GM18873 (cell line): Measurements from ENCODE around the gene P4HB.

Experiments used
- ATAC-seq: cut with Tn5 transposase; IDR thresholded peaks from one replicate; pipeline ENCODE4 v1.9.1; 2021; ENCODE audit warnings: mild to moderate bottlenecking, moderate library complexity, moderate number of reproducible peaks; ENCODE audit not compliant: unreplicated experiment, low FRiP score

P4HB gene

DNA sequence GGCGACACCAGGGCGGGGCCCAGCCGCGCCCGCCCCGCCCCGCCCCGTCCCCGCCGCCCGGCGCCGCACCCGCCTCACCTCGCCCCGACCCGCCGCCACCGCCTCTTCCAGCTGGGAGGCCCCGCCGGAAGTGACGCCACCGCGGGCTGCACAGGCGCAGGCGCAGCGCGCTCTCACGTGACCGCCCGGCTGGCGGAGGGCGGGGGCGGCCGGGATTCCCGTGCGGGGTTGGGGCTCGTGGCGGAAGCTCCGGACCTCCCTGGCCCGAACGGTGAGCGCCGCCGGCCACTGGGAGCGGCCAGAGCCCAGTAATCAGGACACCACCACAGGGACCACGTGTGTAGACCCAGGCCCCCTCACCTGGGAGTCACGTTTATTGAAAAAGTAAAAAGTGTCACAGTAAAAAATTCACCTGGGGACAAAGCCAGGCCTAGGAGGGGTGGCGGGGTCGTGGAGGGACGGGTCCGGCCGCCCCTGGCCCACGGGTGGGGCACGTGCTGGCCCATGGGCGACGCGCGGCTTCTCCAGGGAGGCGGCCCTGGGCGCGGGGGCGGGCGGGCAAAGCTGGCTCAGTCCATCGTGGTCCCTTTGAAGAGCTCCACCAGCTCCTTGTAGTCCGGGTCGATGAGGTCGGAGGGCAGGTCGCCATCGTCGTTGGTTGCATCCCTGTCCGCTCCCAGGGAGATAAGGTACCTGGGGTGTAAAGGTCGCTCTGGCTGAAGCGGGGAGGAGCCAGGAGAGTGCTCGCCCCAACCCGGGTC lies 27.0 kb downstream of the P4HB start, which contains the start of gene MCRIP1:
MCRIP1 (minus strand) TSS at position 132 of the 761 bp plus-strand sequence. CDS start 8,785 bp downstream, outside the sequence.
- ATAC-seq, result peak; percentile 41

DNA sequence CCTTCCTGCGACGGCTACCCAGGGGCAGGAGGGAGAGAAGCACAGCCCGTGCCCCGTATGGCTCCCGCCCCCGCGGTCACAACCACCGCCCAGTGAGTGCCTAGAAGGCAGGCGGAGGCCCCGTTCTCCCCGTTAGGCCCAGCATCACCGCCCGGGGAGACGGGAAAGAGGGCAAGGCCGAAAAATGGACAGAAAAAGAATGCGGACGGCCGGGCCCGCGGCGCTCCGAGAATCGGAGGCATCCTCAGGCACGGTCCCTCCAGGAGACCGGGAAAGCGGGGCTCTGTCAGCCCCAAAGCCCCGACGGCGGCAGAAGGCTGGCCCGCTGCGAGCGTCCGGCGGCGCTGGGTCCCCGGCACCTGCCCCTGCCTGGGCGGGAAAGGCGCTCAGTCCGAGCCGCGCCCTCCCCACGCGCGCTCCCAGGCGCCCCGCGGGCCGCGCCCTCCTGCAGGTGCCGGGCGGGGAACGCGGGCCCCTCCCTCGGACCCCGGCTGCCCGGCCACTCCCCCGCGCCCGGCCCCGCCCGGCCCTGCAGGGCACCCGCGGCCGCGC lies 27.7 kb downstream of the P4HB start:
- ATAC-seq, result peak; percentile 29

DNA sequence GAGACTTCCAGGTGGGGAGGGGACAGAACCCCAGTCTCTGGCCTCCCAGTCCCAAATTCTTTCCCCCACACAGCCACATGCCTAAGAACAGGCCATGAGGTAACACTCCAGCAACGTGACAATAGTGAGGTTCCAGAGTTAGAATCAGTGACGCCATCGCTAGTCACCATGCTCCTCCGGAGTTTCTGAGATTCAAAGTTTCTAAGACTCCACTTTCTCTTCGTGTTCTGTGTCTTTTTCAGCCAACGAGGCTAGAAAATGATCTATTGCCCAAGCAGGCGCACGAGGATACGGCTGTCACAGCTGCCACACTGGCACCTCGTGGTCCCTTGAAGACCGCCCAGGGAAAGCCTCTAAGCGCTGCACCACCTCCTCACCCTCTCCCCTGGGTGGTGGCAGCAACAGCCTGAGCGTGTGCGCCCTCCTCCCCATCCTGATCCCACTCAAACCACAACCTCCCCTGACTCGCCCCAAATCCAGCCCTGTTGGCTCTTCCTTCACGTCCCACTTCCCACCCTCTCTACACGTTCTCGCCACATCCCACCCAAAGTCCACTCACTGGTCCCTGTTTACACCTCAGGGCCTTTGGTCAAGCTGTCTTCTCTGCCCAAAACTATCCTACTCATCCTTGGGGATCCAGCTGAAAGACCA lies 28.3 kb downstream of the P4HB start:
- ATAC-seq, result no peak

DNA sequence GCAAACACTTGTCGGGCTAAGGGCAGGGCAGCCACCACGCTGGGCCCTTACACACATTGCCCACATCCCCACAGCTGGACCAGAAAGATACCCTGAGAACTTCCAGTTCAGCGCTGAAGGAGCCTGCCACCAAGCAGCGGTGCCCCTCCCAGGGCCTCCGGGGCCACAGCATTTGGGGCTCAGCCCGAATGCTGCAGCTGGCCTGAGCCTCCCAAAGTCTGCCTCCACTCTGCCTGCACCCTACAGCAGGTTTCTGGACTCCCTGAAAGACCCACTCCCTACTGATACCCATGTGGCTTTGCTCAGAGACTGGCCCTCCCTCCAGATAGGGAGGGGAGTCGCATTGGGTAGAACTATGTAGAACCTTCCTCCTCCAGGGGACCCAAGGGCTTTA lies 28.8 kb downstream of the P4HB start:
- ATAC-seq, result no peak

DNA sequence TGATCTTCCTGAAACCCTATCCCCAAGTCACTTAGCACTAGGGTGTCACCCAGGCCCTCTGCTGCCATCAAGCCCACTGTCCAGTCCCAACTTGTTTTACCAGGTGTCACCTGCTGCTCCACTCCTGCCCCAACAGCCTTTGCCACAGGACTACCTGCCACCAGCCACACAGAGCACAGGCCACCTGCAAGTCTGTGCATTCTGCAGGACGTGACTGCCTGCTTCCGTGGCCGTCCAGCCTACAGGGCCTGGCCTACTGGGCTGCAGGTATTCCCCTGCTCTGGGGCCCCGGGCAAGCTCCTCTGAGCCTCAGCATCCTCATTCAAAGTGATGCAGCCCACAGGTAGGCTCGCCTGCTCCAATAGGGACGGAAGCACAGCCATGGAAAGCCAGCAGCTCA lies 30.5 kb downstream of the P4HB start:
- no peak for ATAC-seq

DNA sequence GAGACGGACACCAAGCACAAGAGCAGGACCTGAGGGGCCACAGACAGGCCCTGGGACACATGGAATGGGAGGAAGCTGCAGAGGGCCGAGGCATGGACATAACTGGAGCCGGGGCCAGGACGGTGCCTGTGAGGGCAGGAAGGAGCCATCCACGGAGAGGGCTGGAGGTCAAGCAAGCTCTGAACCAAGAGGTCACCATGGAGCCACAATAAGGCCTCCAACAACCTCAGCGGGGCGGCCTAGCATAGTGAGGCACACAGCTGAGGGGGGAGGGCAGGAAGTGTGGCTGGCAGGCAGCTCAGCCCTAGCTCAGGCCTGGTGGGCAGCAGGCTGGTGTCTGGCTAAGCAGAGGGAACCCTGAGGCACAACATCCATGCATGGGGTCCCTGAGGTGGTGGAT lies 31.7 kb downstream of the P4HB start:
- no peak for ATAC-seq

DNA sequence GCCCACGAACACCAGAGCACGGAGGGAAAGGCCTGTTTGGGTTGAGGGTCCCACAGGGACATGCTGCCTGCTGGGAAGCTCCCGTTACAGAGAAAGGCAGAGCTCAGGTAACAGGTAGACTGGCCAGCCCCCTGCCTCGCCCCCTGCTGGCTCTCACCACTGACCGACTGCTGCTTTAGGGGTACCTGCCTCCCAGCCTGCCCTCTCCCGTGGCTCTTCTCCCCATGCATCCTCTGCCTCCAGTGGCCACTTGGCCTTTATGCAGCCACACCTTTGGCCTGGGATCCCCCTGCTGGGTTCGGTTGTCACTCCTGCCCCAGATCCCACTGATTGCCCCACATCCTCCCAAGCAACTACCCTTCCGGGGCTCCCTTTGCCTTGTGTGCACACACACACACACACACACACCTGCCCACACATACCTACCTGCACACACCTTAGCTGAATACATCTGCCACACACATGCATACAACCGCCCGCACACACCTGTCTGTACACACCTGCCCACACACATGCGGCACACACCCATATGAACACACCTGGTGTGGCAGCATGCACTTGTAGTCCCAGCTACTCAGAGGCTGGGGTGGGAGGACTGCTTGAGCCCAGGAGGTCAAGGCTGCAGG lies 34.4 kb downstream of the P4HB start:
- no peak for ATAC-seq

DNA sequence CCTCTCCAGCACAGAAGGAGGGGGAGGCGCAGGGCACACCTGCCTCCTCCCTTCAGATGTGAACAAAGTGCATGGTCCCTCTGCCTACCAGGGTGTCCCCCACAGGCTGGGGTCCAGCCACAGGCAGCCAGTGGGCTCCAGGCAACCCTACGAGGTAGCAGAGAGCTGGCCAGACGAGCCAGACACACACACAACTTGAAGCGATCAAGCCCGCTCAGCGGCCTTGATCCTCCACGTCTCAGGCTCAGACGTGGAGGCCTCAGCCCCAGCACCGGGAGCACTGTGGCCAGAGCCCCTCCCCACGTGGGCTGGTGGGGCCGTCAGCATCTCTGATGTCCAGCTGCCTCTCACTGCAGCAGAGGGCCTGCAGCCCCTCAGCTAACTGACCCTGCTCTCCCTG lies 35.7 kb downstream of the P4HB start:
- ATAC-seq, result no peak

DNA sequence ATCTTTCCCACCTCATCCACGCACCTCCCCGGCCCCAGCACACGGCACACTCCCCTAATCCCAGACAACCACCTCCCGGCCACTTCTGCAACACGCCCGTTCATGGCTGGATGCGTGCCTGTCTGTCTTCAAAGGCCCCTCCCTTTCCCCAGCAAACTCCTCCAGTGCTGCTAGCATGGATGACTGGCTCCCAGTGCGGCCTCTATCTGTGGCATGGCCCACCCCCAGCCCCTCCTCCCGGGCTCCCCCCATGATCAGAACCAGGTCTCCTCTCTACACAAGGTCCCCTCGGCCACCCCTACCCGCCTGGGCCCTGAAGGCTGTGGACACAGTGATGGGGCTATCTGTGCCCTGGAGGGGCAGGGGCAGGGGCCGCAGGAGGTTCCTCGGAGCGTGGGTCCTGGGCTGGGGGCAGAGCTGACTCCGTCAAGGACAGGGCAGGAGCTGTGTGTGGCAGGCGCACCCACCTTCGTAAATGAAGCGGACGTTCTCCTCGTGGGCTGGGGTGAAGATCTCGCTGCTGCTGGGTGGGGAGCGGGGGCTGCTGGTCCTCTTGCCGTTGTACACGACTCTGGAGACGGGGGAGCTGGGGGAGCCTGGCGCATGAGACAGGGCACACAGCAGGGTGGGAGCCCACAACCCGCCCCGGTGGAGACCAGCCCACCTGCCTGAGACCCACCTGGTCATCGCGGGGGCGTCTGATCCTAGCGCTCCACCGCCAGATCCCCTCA lies 36.4 kb downstream of the P4HB start:
- ATAC-seq, result no peak

DNA sequence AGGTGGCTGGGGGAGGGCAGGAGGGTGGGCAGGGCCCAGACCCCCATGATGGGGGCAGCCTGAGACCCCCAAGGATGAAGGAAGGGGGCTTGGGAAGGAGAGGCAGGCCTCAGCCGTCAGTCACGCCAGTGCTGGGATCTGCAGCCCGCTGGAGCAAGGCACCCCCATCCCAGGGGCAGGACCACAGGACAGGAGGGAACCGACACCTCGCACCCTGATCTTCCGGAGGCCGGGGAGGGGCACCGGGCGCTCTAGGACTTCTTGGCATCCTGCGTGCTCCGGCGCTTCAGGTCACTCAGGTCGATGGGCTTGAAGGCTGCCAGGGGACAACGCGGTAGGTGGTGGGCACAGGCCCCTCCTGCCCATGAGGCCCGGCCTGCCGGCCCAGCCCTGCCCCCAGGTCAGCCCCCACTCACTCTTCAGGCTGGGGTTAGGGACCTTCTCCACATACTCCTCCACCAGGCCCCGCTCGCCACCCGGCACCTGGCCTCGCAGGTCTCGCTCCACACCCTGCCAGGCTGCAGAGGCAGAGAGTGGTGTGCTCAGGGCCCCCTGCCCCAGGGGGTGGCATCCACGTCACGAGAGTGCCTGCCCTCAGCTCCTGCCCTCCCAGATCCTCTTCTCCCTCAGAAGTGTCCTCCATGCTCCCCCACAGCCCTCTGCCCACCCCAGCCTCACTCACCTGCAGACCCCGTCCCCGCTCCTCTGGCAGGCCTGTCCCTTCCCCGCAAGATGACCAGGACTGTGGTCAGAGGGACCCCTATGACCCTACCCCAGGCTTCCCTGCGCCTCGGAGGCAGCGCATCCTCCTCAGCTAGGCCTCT lies 37.1 kb downstream of the P4HB start:
- no peak for ATAC-seq

DNA sequence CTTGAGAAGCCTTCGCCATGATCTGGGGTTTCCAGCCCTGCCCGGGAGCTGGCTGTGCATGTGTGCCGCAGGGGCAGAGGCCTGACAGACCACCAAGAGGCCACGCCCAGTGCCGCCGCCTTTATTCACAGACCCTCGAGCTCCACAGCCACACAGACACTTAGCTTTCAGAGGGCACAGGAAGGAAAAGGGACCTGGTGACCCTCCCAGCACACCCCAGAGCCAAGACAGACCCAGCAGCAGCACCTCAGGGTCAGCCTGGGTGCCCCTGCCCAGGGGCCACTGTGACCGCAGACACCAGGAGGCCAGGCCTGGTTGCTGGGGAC lies 38.1 kb downstream of the P4HB start:
- no peak for ATAC-seq

DNA sequence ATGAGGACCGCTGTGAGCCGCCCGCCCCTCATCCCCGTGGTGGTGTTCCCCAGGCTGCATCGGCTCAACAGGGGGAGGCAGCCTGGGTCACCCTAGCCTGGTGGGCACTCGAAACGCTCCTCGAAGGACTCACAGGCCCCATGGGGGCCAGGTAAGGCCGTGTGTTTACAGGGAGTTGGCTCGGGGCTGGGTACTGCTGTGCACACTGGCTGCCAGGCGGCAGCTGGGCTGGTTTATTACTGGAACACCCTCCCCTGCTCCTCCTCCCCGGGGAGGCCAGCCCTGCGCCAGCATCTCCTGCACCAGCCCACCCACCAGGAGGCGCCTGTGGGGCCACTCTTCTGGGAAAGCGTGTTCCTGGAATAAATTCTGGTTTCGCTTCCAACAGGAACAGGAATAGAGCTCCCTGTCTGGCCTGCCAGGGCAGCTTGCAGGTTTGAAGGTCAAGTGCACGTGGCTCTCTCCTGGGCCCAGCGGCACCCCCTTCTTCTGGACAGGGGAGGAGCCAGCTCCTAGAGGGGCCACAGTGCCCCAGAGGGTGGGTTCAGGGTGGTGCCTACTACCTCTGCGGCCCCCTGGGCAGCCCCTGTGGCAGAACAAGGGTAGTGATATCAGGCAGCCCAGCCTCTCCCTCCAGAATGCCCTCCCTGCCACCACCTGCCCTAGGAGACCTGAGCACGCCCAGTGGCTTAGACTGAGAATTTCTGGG lies 38.6 kb downstream of the P4HB start:
- ATAC-seq, result no peak

DNA sequence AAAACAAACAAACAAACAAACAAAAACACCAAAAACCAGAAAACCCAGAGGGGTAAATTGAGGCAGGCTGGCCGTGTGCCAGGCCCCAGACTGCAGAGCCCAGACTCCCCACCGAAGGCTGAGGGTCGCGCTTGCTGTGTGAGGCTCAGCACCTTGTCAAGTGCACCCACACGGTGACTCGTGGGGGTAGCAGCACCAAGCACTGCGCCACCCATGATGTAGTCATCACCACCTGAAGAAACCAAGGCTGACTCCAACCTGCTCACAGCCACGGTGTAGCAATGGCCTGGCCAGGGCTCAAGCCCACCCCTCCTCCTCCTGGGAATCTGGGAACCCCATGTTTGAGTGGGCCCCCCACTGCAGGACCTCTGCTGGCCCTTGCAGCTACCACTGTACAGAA lies 39.2 kb downstream of the P4HB start:
- no peak for ATAC-seq

DNA sequence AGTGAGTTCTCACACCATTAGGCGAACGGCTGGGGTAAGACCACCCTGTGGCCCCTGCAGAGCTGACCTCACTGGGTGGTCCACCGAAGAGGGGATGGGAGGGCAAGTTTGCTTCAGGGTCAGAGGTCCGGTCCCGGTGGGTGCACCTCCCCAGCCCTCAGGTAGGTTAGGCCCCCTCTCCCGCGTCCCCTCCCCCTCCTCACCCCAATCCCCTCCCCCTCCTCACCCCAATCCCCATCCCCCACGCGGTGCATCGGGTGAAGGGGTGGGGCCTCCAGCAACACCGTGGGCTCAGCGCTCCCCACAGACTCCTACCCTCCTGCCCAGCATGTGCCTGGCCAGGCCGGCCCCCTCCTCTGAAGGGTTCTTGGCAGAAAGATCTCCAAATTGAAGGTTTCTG lies 40.6 kb downstream of the P4HB start:
- no peak for ATAC-seq

DNA sequence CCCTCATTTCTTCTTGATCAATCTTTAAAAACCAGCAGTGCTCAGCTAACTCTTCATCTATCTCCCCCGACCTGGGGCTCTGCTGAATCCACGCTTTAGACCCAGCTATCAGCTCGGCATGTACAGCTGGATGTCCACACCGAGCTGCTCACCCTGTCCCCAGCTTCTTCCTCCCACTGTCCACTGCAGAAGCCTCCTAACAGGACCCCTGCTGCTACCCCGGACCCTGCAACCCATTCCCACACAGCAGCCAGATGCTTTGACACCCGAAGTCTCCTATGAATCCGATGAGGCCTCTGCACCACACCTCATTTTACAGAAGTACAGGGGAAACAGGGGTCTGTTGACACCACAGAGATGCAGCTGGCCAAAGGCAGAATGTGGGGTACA lies 42.6 kb downstream of the P4HB start:
- ATAC-seq, result no peak

DNA sequence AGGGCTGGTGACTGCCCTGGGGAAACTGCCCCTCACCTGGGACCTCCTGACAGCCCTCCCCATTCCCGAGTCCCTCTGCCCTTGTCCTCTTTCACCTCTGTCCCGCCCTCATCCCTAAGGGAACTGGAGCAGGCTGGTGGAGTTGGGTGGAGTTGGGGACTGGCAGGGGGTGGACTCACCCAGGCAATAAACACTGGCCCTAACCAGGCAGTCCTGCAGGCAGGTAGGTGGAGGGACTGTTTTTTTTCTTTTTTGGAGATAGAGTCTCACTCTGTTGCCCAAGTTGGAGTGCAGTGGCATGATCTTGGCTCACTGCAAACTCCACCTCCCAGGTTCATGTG lies 44.7 kb downstream of the P4HB start:
- no peak for ATAC-seq

DNA sequence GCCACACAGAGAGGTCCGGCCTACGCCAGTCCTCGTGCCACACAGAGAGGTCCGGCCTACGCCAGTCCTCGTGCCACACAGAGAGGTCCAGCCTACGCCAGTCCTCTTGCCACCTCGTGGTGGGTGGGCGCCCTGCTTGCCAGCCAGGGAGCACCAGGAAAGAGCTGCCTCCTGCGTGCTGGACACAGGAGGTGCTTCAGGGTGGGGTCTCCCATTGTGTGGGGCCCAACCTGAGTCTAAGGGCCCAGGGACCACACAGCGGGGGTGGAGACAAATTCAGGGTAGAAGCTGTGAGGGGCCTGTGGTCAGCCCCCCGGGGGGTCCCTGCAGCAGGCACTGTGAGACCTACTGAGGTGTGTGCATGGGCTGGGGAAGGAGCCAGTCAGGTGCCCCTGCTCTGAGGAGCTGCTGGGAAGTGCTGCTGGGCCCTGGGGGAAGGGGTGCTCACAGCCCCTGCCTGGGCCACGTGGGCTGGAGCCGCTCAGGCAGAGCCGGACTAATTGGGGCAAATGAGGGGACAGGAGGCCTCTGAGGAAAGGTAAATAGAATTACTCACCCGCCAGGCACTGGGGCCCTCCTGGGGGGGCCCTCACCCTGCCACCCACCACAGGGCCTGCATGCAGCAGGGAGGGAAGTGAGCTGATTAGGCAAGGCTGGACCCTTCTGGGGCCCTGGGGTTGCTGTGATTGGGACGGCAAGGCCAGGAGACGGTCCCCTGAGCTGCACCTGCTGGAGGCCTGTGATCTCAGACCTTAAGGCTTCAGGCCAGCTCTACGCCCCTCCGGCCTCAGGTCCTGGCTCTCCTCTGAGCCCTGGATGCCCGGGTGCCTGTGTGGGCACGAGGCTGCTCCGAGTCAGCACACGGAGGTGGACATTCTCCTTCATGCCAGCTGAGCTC lies 45.3 kb downstream of the P4HB start:
- no peak for ATAC-seq

DNA sequence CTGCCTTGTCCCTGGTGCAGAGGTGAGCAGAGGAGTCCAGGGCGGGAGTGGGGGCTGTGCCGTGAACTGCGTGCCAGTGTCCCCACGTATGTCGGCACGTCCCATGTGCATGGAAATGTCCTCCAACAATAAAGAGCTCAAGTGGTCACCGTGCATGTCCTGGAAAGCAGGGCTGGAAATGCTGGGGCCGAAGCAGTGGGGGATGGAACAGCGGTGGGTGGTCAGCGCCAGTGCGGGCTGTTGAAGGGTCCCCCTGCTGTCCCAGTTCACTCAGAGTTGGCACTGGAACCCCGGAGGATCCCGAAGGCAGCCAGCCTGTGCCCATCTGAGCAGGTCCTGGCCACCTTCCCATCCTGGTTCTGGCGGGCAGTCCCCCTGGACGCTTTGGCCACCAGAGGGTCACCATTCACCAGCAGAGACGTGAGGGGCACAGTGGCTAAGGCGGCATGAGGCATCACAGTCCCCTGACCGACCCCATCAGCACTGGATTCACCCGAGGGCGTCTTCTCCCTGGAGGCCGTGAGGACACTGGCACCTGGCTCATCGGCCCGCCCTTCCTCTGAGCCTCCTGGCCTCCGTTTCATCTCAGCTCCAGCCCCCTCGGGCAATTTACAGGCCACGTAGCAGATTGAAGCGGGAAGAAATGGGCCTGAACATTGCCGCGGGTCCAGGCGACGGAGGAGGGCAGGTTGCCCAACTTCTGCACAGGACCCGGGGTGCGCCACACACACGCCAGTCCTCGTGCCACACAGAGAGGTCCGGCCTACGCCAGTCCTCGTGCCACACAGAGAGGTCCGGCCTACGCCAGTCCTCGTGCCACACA lies 46.3 kb downstream of the P4HB start:
- ATAC-seq, result no peak
